HUES64 (cell line): ENCODE data around the gene CITED2.
"Not testable (repeated sequence)": the region's sequence is repeated elsewhere in the genome, so short reads cannot be mapped to it uniquely, and the experiment has no call there.

Source experiments
- H3K27ac ChIP-seq: 2 replicates; pipeline ENCODE4 v1.7.0; 2013; ENCODE audit warnings: low read depth, low read length, inconsistent platforms
- H3K27me3 ChIP-seq: 2 replicates; pipeline ENCODE4 v1.6.1; 2013; ENCODE audit warnings: mild to moderate bottlenecking, low read length; ENCODE audit not compliant: insufficient read depth
- H3K36me3 ChIP-seq: 2 replicates; pipeline ENCODE4 v1.6.1; 2013; ENCODE audit warnings: mild to moderate bottlenecking, low read length; ENCODE audit not compliant: insufficient read depth
- H3K4me1 ChIP-seq: 2 replicates; pipeline ENCODE4 v1.6.1; 2013; ENCODE audit warnings: mild to moderate bottlenecking, low read length, moderate library complexity; ENCODE audit not compliant: insufficient read depth
- H3K4me3 ChIP-seq: 2 replicates; pipeline ENCODE4 v1.5.1; 2013; ENCODE audit warnings: mild to moderate bottlenecking, low read length, moderate library complexity
- H3K9ac ChIP-seq: 2 replicates; pipeline ENCODE4 v1.6.1; 2013; ENCODE audit warnings: mild to moderate bottlenecking, low read depth, low read length
- H3K9me3 ChIP-seq: 2 replicates; pipeline ENCODE4 v1.6.1; 2013; ENCODE audit warnings: low read depth, low read length; ENCODE audit not compliant: insufficient read depth
- WGBS: fragments of 150-250, 120-280 bp; methylation state at CpG from one replicate; pipeline ENCODE4 v1.1.7; 2013; ENCODE audit warnings: missing lambda C conversion rate; 5-methylcytosine and 5-hydroxymethylcytosine counted together

CITED2 gene

GRCh38 chr6:139363123-139363522 lies 11.3 kb downstream of the CITED2 start:
- H3K4me1 ChIP-seq, result peaks cover 30% of the 10 kb centered on the region
- H3K9ac ChIP-seq, H3K27me3 ChIP-seq, H3K36me3 ChIP-seq, H3K4me3 ChIP-seq, H3K27ac ChIP-seq, H3K9me3 ChIP-seq: not testable (repeated sequence)
- 94% methylated on average over 1 of the region's 1 CpG for WGBS

- Histone ChIP-seq H3K9me3 (no peaks in the 10 kb centered on the region), H3K27ac (no peak overlapping the region), H3K36me3 (no peaks in the 10 kb centered on the region), H3K4me3 (no peak overlapping the region), H3K4me1 (peaks cover 15% of the 10 kb centered on the region), H3K27me3 (no peaks in the 10 kb centered on the region), H3K9ac (no peak overlapping the region)
- WGBS, result 95% methylated on average over 2 of the region's 2 CpGs
Measured at GRCh38 chr6:139361211-139361610, 13.2 kb downstream of the CITED2 start.

- 95% methylated on average over 2 of the region's 2 CpGs for WGBS
- Histone ChIP-seq H3K36me3 (no peaks in the 10 kb centered on the region), H3K9ac (no peak overlapping the region), H3K27me3 (no peaks in the 10 kb centered on the region), H3K27ac (no peak overlapping the region), H3K4me1 (no peaks in the 10 kb centered on the region), H3K4me3 (no peak overlapping the region), H3K9me3 (no peaks in the 10 kb centered on the region)
Measured at GRCh38 chr6:139356924-139357323, 17.5 kb downstream of the CITED2 start.

GRCh38 chr6:139355777-139356445 lies 18.5 kb downstream of the CITED2 start:
- H3K27ac ChIP-seq, result no peak overlapping the region

GRCh38 chr6:139355172-139355571 lies 19.3 kb downstream of the CITED2 start:
- no peaks in the 10 kb centered on the region for H3K27me3 ChIP-seq
- no CpG with 5 or more reads among the region's 2 CpGs for WGBS
- H3K4me3 ChIP-seq, result no peak overlapping the region
- no peak overlapping the region for H3K9ac ChIP-seq
- no peak overlapping the region for H3K27ac ChIP-seq
- no peaks in the 10 kb centered on the region for H3K9me3 ChIP-seq
- no peaks in the 10 kb centered on the region for H3K36me3 ChIP-seq
- no peaks in the 10 kb centered on the region for H3K4me1 ChIP-seq

More at GRCh38 chr6:139355777-139356445, 18.5 kb downstream of the CITED2 start:
- Histone ChIP-seq H3K27me3 (no peaks in the 10 kb centered on the region), H3K4me3 (no peak overlapping the region), H3K9me3 (no peaks in the 10 kb centered on the region), H3K4me1 (no peaks in the 10 kb centered on the region), H3K36me3 (no peaks in the 10 kb centered on the region), H3K9ac (no peak overlapping the region)
- WGBS, result 92% methylated on average over 7 of the region's 7 CpGs

- Histone ChIP-seq H3K9me3 (no peaks in the 10 kb centered on the region), H3K4me1 (no peaks in the 10 kb centered on the region), H3K27me3 (no peaks in the 10 kb centered on the region), H3K27ac (no peak overlapping the region), H3K4me3 (no peak overlapping the region), H3K36me3 (no peaks in the 10 kb centered on the region), H3K9ac (no peak overlapping the region)
- 85% methylated on average over 4 of the region's 4 CpGs for WGBS
Measured at GRCh38 chr6:139354189-139354588, 20.3 kb downstream of the CITED2 start.

- Histone ChIP-seq H3K4me1 (0 out of 2 replicates have a peak, but pooled peaks cover 3% of the 10 kb centered on the region), H3K9me3 (no peaks in the 10 kb centered on the region), H3K9ac (no peak overlapping the region), H3K4me3 (no peak overlapping the region), H3K27ac (no peak overlapping the region), H3K27me3 (no peaks in the 10 kb centered on the region), H3K36me3 (no peaks in the 10 kb centered on the region)
- 66% methylated on average over 5 of the region's 5 CpGs for WGBS
Measured at GRCh38 chr6:139349464-139350020, 24.9 kb downstream of the CITED2 start.

- no peak overlapping the region for H3K4me3 ChIP-seq
- peaks cover 6% of the 10 kb centered on the region; the same call in 1 of the 2 replicates for H3K4me1 ChIP-seq
- H3K9me3 ChIP-seq, result no peaks in the 10 kb centered on the region
- H3K27ac ChIP-seq, result no peak overlapping the region
- no peaks in the 10 kb centered on the region for H3K36me3 ChIP-seq
- WGBS, result 98% methylated on average over 1 of the region's 2 CpGs
- no peaks in the 10 kb centered on the region for H3K27me3 ChIP-seq
- no peak overlapping the region for H3K9ac ChIP-seq
Measured at GRCh38 chr6:139346392-139346791, 28.1 kb downstream of the CITED2 start.

GRCh38 chr6:139344186-139344963 lies 30.1 kb downstream of the CITED2 start:
- Histone ChIP-seq H3K9ac (no peak overlapping the region), H3K27ac (no peak overlapping the region), H3K9me3 (no peaks in the 10 kb centered on the region), H3K4me3 (no peak overlapping the region), H3K36me3 (no peaks in the 10 kb centered on the region), H3K4me1 (peaks cover 6% of the 10 kb centered on the region; the same call in 1 of the 2 replicates), H3K27me3 (no peaks in the 10 kb centered on the region)
- WGBS, result 84% methylated on average over 4 of the region's 4 CpGs

- Histone ChIP-seq H3K27me3 (no peaks in the 10 kb centered on the region), H3K36me3 (no peaks in the 10 kb centered on the region), H3K9me3 (no peaks in the 10 kb centered on the region), H3K27ac (no peak overlapping the region), H3K9ac (no peak overlapping the region), H3K4me1 (peaks cover 6% of the 10 kb centered on the region; the same call in 1 of the 2 replicates), H3K4me3 (no peak overlapping the region)
- WGBS, result 68% methylated on average over 2 of the region's 2 CpGs
Measured at GRCh38 chr6:139343052-139343750, 31.2 kb downstream of the CITED2 start.

GRCh38 chr6:139341060-139341459 lies 33.4 kb downstream of the CITED2 start:
- no peaks in the 10 kb centered on the region for H3K27me3 ChIP-seq
- peaks cover 6% of the 10 kb centered on the region; the same call in 1 of the 2 replicates for H3K4me1 ChIP-seq
- no peaks in the 10 kb centered on the region for H3K36me3 ChIP-seq
- WGBS, result 80% methylated on average over 1 of the region's 2 CpGs
- no peaks in the 10 kb centered on the region for H3K9me3 ChIP-seq
- H3K4me3 ChIP-seq, result no peak overlapping the region
- no peak overlapping the region for H3K9ac ChIP-seq
- H3K27ac ChIP-seq, result no peak overlapping the region
